Hippocampal formation (tissue), 2 donors: ENCODE results near the gene MACROD1.

Experiments
- DNase-seq, 2 donors: peaks; one replicate each; lab custom pipeline; 2025; lab: John Stamatoyannopoulos, UW

MACROD1 gene

DNA sequence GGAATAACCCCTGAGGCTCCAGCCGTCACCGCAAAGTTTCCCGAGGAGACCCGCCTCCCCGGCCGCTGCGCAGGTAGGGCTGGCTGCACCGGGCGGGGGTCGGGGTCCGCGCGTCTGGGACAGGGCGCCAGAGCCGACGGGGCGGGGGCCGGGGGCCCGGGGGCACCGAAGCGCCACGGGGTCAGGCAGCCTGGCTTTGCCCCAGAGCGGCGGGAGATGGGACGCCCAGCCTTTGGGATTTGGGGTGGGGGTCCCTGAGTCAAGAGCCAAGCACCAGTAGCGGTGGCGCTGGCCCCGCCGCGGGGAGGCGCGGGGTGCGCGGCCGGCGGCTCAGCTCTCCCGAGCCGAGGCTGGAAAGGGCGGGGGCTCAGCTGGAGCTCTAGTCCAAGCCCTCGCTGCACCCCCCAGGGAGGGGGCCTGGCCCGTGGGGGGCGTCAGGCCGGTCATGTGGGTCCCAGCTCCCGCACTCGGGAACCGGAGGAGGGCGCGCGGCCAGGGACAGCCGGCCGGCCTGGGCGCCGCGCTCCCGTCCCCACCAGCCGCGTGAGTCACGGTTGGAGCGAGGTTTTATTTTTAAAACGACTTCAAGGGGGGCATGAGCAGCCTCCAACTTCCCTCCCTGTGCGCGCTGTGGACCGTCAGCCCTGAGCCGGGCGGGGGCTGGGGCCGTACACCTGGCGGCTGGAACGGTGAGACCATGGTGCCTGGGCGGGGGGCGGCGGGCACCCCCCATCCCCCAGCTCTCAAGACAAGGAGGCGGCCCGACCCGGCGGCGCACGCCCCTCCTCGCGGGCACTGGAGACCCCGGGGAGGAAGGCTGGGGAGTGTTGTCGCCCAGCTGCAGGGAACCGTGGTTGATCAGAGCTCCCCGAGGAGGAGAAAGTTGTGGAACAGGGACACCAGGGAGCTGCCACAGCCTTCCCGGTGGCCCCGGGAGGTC lies 129.6 kb downstream of the MACROD1 start:
- DNase-seq: no peak

DNA sequence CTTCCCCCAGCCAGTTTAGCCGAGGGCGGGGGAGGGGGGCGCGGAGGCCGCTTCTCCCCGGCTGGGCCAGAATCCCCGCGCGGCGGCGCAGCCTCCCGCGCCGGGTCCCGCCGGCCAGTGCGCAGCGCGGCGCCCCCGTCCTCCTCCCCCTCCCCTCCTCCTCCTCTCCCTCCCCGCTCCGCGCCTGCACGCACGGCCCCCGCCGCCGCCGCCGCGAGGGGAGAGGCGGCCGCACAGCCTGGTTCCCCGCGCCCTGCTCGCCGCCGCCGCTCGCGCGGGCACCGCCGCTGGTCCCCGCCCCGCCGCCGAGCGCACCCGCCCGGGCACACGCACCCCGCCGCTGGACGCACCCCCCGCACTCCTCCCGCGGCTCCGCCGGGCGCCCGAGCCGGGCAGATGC lies 130.3 kb downstream of the MACROD1 start, which contains the start of gene FLRT1:
Gene FLRT1, plus strand, starts transcription at position 356 of the 400 bp plus-strand sequence. CDS start 80,337 bp downstream, outside the sequence.
- DNase-seq: peak in 1 of 2 donors; percentile 15

GRCh38 chr11:64035081-64035524 lies 130.8 kb downstream of the MACROD1 start:
- DNase-seq: no peak

DNA sequence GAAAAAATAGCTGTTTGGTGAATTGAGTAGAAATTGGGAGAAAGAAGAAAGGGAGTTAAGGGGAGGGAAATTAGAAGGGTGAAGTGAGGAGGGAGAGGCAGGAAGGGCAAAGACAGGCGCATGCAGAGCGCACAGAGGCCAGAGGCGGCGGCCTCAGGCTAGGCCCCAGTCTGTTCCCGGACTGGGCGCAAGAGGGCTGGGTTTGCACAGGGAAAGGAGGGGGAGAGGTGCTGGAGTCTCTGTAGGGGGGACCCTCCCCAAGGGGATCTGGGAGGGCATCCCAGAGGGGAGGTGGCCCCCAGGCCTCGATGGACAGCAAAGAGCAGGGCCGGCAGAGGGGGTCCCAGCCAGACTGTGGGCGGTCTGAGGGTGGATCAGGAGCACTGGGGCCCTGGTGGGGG lies 131.5 kb downstream of the MACROD1 start:
- DNase-seq: no peak

- DNase-seq: no peak
These were observed 133.9 kb downstream of the MACROD1 start for GRCh38 chr11:64032050-64032449.

- DNase-seq: no peak
These were observed 134.9 kb downstream of the MACROD1 start for GRCh38 chr11:64031001-64031400.

- no peak for DNase-seq
These were observed 136.1 kb downstream of the MACROD1 start for GRCh38 chr11:64029773-64030172.

GRCh38 chr11:64028398-64029115 lies 137.4 kb downstream of the MACROD1 start:
- no peak for DNase-seq

GRCh38 chr11:64027651-64028397 lies 138.1 kb downstream of the MACROD1 start:
- no peak for DNase-seq

GRCh38 chr11:64026575-64027205 lies 139.2 kb downstream of the MACROD1 start:
- DNase-seq: no peak

- no peak for DNase-seq
These were observed 140.7 kb downstream of the MACROD1 start for GRCh38 chr11:64025205-64025604.

- DNase-seq: no peak
These were observed 141.9 kb downstream of the MACROD1 start for GRCh38 chr11:64023712-64024710.

DNA sequence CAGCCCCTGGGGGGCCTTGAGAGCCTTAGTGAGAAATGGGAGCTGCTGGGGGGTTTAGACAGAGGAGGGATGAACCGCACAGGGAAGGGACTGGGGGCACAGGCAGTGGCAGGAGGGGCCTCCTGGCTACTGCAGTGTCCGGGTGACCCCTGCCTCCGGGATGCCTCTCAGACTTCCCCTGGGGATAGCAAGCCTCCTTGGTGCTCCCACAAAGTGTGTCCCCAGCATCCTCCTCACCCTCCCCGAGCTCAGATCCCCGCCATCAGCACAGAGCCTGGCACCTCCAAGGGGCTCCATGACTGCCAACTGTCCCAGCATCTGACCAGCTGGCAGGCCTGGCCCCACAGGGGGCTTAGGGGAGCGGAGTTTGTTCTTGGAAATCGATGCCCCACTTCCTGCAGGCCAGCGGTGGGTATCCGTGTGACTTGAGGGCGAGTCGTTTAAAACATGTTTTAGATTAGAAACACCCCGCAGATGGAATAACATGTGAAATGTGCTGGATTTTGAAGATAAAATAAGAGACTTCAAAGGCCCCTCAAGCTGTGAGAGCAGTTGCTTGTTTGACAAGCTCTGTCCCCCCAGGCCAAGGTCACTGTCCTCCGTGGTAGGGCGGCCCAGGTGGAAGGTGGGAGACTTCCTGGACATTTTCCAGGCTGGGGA lies 143.7 kb downstream of the MACROD1 start:
- no peak for DNase-seq

GRCh38 chr11:64021757-64022093 lies 144.2 kb downstream of the MACROD1 start:
- DNase-seq: no peak

- no peak for DNase-seq
These were observed 144.7 kb downstream of the MACROD1 start for GRCh38 chr11:64020976-64021756.

DNA sequence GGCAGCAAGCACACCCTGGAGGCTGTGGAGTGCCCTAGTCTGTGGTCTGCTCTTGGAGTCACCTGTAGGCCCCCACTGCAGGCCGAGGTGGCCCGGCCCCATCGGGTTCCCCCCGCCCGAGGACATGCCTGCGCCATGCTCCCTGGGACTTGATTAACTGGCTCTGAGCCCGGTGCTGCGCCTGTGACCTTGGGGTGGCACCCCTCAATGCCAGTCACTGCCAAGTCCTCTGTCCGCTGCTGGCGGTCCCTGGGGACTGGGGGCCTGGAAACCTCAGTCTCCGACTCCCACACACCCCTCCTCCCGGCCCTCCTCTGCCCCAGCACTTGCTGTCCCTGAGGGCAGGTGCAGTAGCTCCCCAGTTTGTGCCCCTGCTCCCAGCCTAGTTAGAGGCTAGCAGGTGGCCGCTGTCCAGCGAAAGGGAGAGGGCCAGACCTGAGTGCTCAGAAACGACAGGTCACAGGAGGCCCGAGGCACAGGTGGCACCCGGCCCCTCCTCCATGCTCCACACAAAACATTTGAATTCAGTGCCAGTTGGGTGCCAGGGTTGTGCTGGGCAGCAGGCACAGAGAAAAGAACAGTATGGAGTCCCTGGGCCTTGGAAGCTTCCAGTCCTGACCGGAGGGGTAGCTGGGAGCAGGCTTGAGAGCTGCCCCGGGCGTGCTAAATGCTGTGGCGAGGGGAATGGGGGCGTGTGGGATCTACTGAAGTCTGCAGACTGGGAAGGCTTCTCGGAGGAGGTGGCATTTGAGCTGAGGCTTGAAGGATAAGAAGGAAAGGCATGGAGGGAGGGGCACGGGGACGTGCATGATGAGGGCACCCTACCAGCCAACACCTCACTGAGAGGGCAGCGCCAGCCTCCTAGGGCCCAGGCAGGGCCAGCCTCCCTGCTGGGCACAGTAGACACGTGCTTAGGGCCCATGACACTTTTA lies 146.5 kb downstream of the MACROD1 start:
- no peak for DNase-seq

- no peak for DNase-seq
These were observed 147.6 kb downstream of the MACROD1 start for GRCh38 chr11:64018310-64018709.

- DNase-seq: no peak
These were observed 148.0 kb downstream of the MACROD1 start for GRCh38 chr11:64017945-64018224.
